HEK293 (cell line): ENCODE measurements around the gene PACS1.
A peak's percentile ranks its signal among the peaks of the same experiment; 100 is the strongest.

Source experiments
- CTCF ChIA-PET: fragments of 350-600 bp; formaldehyde crosslinking; extraction: SDS; loops from one replicate; lab custom pipeline; 2021; ENCODE audit warnings: antibody characterized with exemption; lab: Yijun Ruan, JAX
- POLR2A ChIA-PET: fragments of 300-600 bp; formaldehyde crosslinking; extraction: SDS; loops from one replicate; lab custom pipeline; 2020; ENCODE audit warnings: antibody characterized with exemption, inconsistent platforms; lab: Yijun Ruan, JAX
- H3K27ac ChIP-seq: fragments of 200-500 bp; sonication (Bioruptor generic); 2 replicates; pipeline ENCODE4 v1.5.1; 2014; ENCODE audit warnings: low read depth, low read length, control low read depth, inconsistent platforms; ENCODE audit errors: extremely low read depth
- H3K36me3 ChIP-seq, 2 experiments: fragments of 200-500 bp in 1 of 2; sonication (Bioruptor generic) in 1 of 2; 1 replicate in 1 of 2; 2 replicates in 1 of 2; pipeline ENCODE4 v1.5.1; 2014 to 2017; ENCODE audit warnings: inconsistent platforms in 2 of 2, low read length in 2 of 2; ENCODE audit not compliant: control insufficient read depth in 2 of 2, insufficient read depth in 1 of 2
- H3K4me1 ChIP-seq: fragments of 200-500 bp; sonication (Bioruptor generic); 2 replicates; pipeline ENCODE4 v1.5.1; 2014; ENCODE audit warnings: mild to moderate bottlenecking, low read length, inconsistent platforms; ENCODE audit not compliant: control insufficient read depth, insufficient read depth
- H3K4me3 ChIP-seq: 2 replicates; pipeline ENCODE4 v1.5.1; 2011; ENCODE audit warnings: low read depth, mild to moderate bottlenecking, control low read depth, low read length, moderate library complexity
- H3K9me3 ChIP-seq: fragments of 200-500 bp; sonication (Bioruptor generic); 2 replicates; pipeline ENCODE4 v1.5.1; 2014; ENCODE audit warnings: low read depth, low read length, inconsistent platforms; ENCODE audit not compliant: control insufficient read depth, insufficient read depth
- GLIS2 ChIP-seq: fragments of 450-650 bp; formaldehyde crosslinking; IDR thresholded peaks from 2 replicates; pipeline ENCODE4 v1.5.1; 2016; ENCODE audit warnings: missing biosample characterization, missing genetic modification characterization
- HOXA7 ChIP-seq: sonication (generic); formaldehyde crosslinking; IDR thresholded peaks from 2 replicates; pipeline ENCODE4 v1.8.1; 2022; ENCODE audit warnings: missing genetic modification reagents, borderline replicate concordance
- OSR2 ChIP-seq: fragments of 450-650 bp; formaldehyde crosslinking; IDR thresholded peaks from 2 replicates; pipeline ENCODE4 v1.5.1; 2016; ENCODE audit warnings: missing biosample characterization, missing genetic modification characterization
- SP7 ChIP-seq: fragments of 450-650 bp; formaldehyde crosslinking; IDR thresholded peaks from 2 replicates; pipeline ENCODE4 v1.5.1; 2016; ENCODE audit warnings: missing biosample characterization, missing genetic modification characterization
- ZNF132 ChIP-seq: fragments of 450-650 bp; formaldehyde crosslinking; IDR thresholded peaks from 2 replicates; pipeline ENCODE4 v1.5.1; 2017; ENCODE audit warnings: missing biosample characterization, missing genetic modification characterization, borderline replicate concordance
- ZNF221 ChIP-seq: fragments of 450-650 bp; formaldehyde crosslinking; IDR thresholded peaks from 2 replicates; pipeline ENCODE4 v1.5.1; 2017; ENCODE audit warnings: missing biosample characterization, missing genetic modification characterization, borderline replicate concordance
- ZNF341 ChIP-seq: fragments of 450-650 bp; formaldehyde crosslinking; IDR thresholded peaks from 2 replicates; pipeline ENCODE4; 2016; ENCODE audit warnings: low read depth, missing biosample characterization, missing genetic modification characterization
- ZNF37A ChIP-seq: fragments of 450-650 bp; IDR thresholded peaks from 2 replicates; pipeline ENCODE4 v1.5.1; 2018; ENCODE audit warnings: missing biosample characterization, missing genetic modification characterization
- ZNF391 ChIP-seq: fragments of 450-650 bp; formaldehyde crosslinking; IDR thresholded peaks from 2 replicates; pipeline ENCODE4 v1.5.1; 2016; ENCODE audit warnings: low read depth, missing biosample characterization, missing genetic modification characterization, borderline replicate concordance
- TF ChIP-seq, protein P1 (sequence below): fragments of 450-650 bp; formaldehyde crosslinking; IDR thresholded peaks from 2 replicates; pipeline ENCODE4 v1.5.1; 2016; ENCODE audit warnings: missing biosample characterization, missing genetic modification characterization
- TF ChIP-seq, protein P2 (sequence below): fragments of 450-650 bp; formaldehyde crosslinking; IDR thresholded peaks from 2 replicates; pipeline ENCODE4 v1.5.1; 2016; ENCODE audit warnings: missing biosample characterization, missing genetic modification characterization
- TF ChIP-seq, protein P3 (sequence below): fragments of 450-650 bp; formaldehyde crosslinking; IDR thresholded peaks from 2 replicates; pipeline ENCODE4 v1.5.1; 2017; ENCODE audit warnings: missing biosample characterization, mild to moderate bottlenecking, missing genetic modification characterization, moderate library complexity
- TF ChIP-seq, protein P4 (sequence below): fragments of 450-650 bp; formaldehyde crosslinking; IDR thresholded peaks from 2 replicates; pipeline ENCODE4 v1.5.1; 2016; ENCODE audit warnings: missing biosample characterization, missing genetic modification characterization

PACS1 gene

DNA sequence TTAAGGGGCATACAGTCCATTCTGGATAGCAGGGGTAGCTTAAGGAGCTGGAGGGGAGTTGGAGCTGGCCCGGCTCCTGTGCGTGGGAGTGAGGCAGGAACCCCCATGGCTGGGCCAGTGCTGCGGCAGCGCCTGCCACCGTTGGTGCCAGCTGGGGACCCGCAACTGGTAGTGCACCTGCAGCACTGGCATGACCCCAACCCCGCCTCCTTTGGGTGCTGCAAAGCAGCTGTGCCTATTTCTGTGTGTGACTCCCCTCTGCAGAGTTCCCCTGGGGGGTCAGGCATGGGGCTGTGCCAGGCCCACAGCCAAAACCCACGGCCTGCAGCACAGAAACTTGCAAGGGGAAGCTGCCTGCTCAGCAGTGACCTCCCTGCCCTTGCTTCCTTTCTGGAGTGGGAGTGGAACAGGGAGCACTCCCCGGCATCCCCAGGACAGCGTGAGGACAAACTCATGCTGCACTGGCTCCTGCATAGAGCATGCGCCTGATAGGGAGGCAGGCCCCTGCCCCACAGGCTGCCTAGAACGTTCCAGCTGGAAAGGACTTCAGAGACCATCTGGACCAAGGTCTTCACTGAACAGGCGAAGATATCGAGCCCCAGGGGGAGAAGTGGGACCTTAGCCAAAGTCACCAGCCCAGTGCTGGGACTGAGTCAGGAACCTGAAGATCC, 172.2 kb downstream of the PACS1 start:
- Histone ChIP-seq H3K27ac (no peak overlapping the region), H3K4me3 (no peak overlapping the region), H3K9me3 (no peaks in the 10 kb centered on the region), H3K36me3 (peaks cover 0 to 49% of the 10 kb centered on the region in 2 experiments; a peak in 1 of 3 replicates), H3K4me1 (no peaks in the 10 kb centered on the region)
- TF ChIP-seq, protein P1, sequence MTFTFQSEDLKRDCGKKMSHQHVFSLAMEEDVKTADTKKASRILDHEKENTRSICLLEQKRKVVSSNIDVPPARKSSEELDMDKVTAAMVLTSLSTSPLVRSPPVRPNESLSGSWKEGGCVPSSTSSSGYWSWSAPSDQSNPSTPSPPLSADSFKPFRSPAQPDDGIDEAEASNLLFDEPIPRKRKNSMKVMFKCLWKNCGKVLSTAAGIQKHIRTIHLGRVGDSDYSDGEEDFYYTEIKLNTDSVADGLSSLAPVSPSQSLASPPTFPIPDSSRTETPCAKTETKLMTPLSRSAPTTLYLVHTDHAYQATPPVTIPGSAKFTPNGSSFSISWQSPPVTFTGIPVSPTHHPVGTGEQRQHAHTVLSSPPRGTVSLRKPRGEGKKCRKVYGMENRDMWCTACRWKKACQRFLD (tag by site-specific recombination): no peak
- peak; percentile 29; the same call in 1 of the 2 replicates for TF ChIP-seq GLIS2 (tag by site-specific recombination)
- ChIA-PET CTCF (no interaction called here), POLR2A (interaction anchor here (0.5 kb wide), 1 partner anchor 70 kb away, joined by 3 read pairs; no protein-coding TSS in a partner anchor)

DNA sequence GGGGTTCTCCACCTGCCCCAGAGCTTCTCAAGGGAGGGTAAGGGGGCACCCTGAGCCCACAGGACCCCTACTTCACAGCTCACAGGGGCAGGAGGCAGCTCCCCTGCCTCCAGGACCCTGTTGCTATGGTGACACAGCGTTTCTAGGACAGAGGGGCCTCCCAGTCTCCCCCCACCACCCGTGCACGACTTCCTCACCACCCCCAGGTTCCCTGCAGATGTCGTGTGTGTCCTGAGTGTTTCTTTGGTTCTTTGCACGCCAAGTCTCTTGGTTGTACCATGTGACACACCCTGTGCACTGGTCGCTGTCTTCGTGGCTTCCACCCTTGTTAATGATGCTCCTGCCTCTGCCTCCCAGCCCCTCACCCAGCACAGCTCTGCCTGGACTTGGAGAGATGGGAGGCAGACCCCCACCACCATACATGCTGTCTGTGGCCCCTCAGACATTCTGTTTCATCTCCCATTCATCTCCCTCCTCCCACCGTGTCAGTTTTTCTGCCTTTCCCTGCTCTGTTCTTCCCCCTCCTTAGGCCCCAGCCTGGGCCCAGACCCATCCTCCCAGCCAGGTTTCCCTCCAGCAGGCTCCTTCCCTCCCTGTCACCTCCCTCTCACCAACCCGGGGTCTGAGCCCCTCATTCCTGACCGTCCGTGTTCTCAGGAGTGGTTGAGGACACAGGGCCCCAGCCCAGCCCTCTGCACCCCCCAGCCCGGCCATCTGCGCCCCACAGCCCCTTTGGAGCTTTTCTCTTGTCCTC, 173.9 kb downstream of the PACS1 start:
- ChIA-PET POLR2A (no interaction called here), CTCF (interaction anchor here (0.6 kb wide), 2 partner anchors 21 to 139 kb away, joined by 3 read pairs; no protein-coding TSS in a partner anchor)
- TF ChIP-seq ZNF221 (tag by site-specific recombination) (no peak), ZNF391 (tag by site-specific recombination) (no peak), SP7 (tag by site-specific recombination) (no peak), ZNF341 (no peak), OSR2 (tag by site-specific recombination) (no peak), HOXA7 (CRISPR knock-in tag) (no peak), ZNF132 (tag by site-specific recombination) (no peak), ZNF37A (no peak)
- TF ChIP-seq, protein P2, sequence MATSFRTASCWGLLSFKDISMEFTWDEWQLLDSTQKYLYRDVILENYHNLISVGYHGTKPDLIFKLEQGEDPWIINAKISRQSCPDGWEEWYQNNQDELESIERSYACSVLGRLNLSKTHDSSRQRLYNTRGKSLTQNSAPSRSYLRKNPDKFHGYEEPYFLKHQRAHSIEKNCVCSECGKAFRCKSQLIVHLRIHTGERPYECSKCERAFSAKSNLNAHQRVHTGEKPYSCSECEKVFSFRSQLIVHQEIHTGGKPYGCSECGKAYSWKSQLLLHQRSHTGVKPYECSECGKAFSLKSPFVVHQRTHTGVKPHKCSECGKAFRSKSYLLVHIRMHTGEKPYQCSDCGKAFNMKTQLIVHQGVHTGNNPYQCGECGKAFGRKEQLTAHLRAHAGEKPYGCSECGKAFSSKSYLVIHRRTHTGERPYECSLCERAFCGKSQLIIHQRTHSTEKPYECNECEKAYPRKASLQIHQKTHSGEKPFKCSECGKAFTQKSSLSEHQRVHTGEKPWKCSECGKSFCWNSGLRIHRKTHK (tag by site-specific recombination): no peak
- TF ChIP-seq, protein P3, sequence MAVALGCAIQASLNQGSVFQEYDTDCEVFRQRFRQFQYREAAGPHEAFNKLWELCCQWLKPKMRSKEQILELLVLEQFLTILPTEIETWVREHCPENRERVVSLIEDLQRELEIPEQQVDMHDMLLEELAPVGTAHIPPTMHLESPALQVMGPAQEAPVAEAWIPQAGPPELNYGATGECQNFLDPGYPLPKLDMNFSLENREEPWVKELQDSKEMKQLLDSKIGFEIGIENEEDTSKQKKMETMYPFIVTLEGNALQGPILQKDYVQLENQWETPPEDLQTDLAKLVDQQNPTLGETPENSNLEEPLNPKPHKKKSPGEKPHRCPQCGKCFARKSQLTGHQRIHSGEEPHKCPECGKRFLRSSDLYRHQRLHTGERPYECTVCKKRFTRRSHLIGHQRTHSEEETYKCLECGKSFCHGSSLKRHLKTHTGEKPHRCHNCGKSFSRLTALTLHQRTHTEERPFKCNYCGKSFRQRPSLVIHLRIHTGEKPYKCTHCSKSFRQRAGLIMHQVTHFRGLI: no peak
- TF ChIP-seq, protein P4, sequence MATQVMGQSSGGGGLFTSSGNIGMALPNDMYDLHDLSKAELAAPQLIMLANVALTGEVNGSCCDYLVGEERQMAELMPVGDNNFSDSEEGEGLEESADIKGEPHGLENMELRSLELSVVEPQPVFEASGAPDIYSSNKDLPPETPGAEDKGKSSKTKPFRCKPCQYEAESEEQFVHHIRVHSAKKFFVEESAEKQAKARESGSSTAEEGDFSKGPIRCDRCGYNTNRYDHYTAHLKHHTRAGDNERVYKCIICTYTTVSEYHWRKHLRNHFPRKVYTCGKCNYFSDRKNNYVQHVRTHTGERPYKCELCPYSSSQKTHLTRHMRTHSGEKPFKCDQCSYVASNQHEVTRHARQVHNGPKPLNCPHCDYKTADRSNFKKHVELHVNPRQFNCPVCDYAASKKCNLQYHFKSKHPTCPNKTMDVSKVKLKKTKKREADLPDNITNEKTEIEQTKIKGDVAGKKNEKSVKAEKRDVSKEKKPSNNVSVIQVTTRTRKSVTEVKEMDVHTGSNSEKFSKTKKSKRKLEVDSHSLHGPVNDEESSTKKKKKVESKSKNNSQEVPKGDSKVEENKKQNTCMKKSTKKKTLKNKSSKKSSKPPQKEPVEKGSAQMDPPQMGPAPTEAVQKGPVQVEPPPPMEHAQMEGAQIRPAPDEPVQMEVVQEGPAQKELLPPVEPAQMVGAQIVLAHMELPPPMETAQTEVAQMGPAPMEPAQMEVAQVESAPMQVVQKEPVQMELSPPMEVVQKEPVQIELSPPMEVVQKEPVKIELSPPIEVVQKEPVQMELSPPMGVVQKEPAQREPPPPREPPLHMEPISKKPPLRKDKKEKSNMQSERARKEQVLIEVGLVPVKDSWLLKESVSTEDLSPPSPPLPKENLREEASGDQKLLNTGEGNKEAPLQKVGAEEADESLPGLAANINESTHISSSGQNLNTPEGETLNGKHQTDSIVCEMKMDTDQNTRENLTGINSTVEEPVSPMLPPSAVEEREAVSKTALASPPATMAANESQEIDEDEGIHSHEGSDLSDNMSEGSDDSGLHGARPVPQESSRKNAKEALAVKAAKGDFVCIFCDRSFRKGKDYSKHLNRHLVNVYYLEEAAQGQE (tag by site-specific recombination): no peak
- no peaks in the 10 kb centered on the region for H3K4me1 ChIP-seq
- H3K27ac ChIP-seq: no peak overlapping the region
- H3K9me3 ChIP-seq: no peaks in the 10 kb centered on the region
- H3K4me3 ChIP-seq: no peak overlapping the region
- H3K36me3 ChIP-seq: peaks cover 0 to 41% of the 10 kb centered on the region in 2 experiments; a peak in 1 of 3 replicates
